A673 (cell line): ENCODE measurements around the gene HMG20A. TPM values are rescaled to one million over a fixed set of nuclear protein-coding genes. Genes with fewer than 3 reads are reported as not detected.
A peak's percentile ranks its signal among the peaks of the same experiment; 100 is the strongest.

Experiments
- BruUV-seq: library from RNA; stranded (reverse); fragments of 400-500 nt; replicated peaks from 2 replicates; lab custom pipeline; 2021; lab: Mats Ljungman, UMichigan
- CTCF ChIA-PET: fragments of 300-600 bp; sonication (Branson Sonifier 250); formaldehyde crosslinking; loops from one replicate; lab custom pipeline; 2022; ENCODE audit warnings: antibody characterized with exemption; lab: Charles Lee
- POLR2A ChIA-PET: fragments of 300-600 bp; sonication (Branson Sonifier 250); formaldehyde crosslinking; loops from one replicate; lab custom pipeline; 2022; ENCODE audit warnings: antibody characterized with exemption; ENCODE audit not compliant: low non-redundant PET; lab: Charles Lee
- DNase-seq: peaks from one replicate; pipeline ENCODE4 v3.0.0-alpha.2; 2015; ENCODE audit warnings: low spot score
- H3K27ac ChIP-seq: fragments of 200-600 bp; sonication (generic); 2 replicates; pipeline ENCODE4 v1.5.1; 2016; ENCODE audit warnings: mixed run types, low read depth, mild to moderate bottlenecking, mixed read lengths, antibody characterized with exemption, low read length; ENCODE audit not compliant: poor library complexity, severe bottlenecking
- H3K27me3 ChIP-seq: fragments of 200-600 bp; sonication (generic); replicated peaks from 2 replicates; pipeline ENCODE4 v1.6.1; 2017; ENCODE audit warnings: mixed run types, low read depth, mild to moderate bottlenecking, mixed read lengths, antibody characterized with exemption, low read length; ENCODE audit not compliant: insufficient read depth, poor library complexity
- H3K36me3 ChIP-seq: fragments of 200-600 bp; sonication (generic); 2 replicates; pipeline ENCODE4 v1.6.1; 2016; ENCODE audit warnings: mixed run types, mild to moderate bottlenecking, mixed read lengths, antibody characterized with exemption, low read length; ENCODE audit not compliant: insufficient read depth, poor library complexity, severe bottlenecking
- H3K4me1 ChIP-seq: fragments of 200-600 bp; sonication (generic); 2 replicates; pipeline ENCODE4 v1.6.1; 2017; ENCODE audit warnings: mixed run types, mild to moderate bottlenecking, mixed read lengths, antibody characterized with exemption, low read length; ENCODE audit not compliant: insufficient read depth, poor library complexity, severe bottlenecking
- H3K4me3 ChIP-seq: fragments of 200-600 bp; sonication (generic); 2 replicates; pipeline ENCODE4 v1.5.1; 2016; ENCODE audit warnings: low read depth, mixed run types, mild to moderate bottlenecking, mixed read lengths, low read length; ENCODE audit not compliant: poor library complexity, severe bottlenecking
- H3K9me3 ChIP-seq: fragments of 200-600 bp; sonication (generic); 2 replicates; pipeline ENCODE4 v1.6.1; 2016; ENCODE audit warnings: mixed run types, low read depth, mild to moderate bottlenecking, mixed read lengths, antibody characterized with exemption, low read length; ENCODE audit not compliant: poor library complexity, severe bottlenecking
- CTCF ChIP-seq: fragments of 300-800, 200-600 bp; sonication (generic); conservative IDR thresholded peaks from 2 replicates; pipeline ENCODE4 v1.5.1; 2017; ENCODE audit warnings: low read depth, mild to moderate bottlenecking, antibody characterized with exemption, low read length, moderate library complexity, mixed read lengths
- EZH2 ChIP-seq: fragments of 200-600 bp; sonication (generic); IDR thresholded peaks from 2 replicates; pipeline ENCODE4 v1.6.1; 2017; ENCODE audit warnings: borderline replicate concordance, low read depth, mild to moderate bottlenecking, mixed read lengths, antibody characterized with exemption, low read length; ENCODE audit not compliant: poor library complexity, severe bottlenecking
- intact Hi-C: fragments of 100-400 bp; cut with micrococcal nuclease; formaldehyde crosslinking; loops from one replicate; pipeline ENCODE4 v1.10.0; 2022; ENCODE audit not compliant: unreplicated experiment
- total RNA-seq: library from RNA; stranded (reverse); gene quantifications from 2 replicates; pipeline ENCODE4 v1.2.3, GENCODE V29; 2021

The HMG20A gene
- total RNA-seq, 1 experiment from 2014 or later, result 43.2 TPM

GRCh38 chr15:77481670-77482069 is 61.0 kb downstream of the HMG20A start:
- no peak overlapping the region for H3K4me3 ChIP-seq
- no TSS peak for BruUV-seq
- H3K27me3 ChIP-seq, result no peaks in the 10 kb centered on the region
- intact Hi-C loops, result no loop called here
- peak; percentile 69 for DNase-seq
- ChIA-PET CTCF (no interaction called here), POLR2A (interaction anchor here (0.9 kb wide), 1 partner anchor 346 kb away, joined by 3 read pairs; no protein-coding TSS in a partner anchor)
- TF ChIP-seq CTCF (no peak), EZH2 (no peak)
- H3K36me3 ChIP-seq, result peaks cover 38% of the 10 kb centered on the region
- H3K9me3 ChIP-seq, result no peaks in the 10 kb centered on the region
- H3K4me1 ChIP-seq, result peaks cover 34% of the 10 kb centered on the region
- H3K27ac ChIP-seq, result no peak overlapping the region

- no TSS peak for BruUV-seq
- Histone ChIP-seq H3K4me3 (no peak overlapping the region), H3K36me3 (peaks cover 36% of the 10 kb centered on the region), H3K9me3 (no peaks in the 10 kb centered on the region), H3K27ac (no peak overlapping the region), H3K27me3 (no peaks in the 10 kb centered on the region), H3K4me1 (peaks cover 36% of the 10 kb centered on the region)
- intact Hi-C loops, result no loop called here
- ChIA-PET CTCF (interaction anchor here (0.7 kb wide), 1 partner anchor 295 kb away, joined by 3 read pairs; no protein-coding TSS in a partner anchor), POLR2A (no interaction called here)
- TF ChIP-seq CTCF (no peak), EZH2 (no peak)
- DNase-seq, result peak; percentile 39
Observed at GRCh38 chr15:77482570-77482969, 61.9 kb downstream of the HMG20A start.

- no peaks in the 10 kb centered on the region for H3K9me3 ChIP-seq
- BruUV-seq, result TSS peak; percentile 13
- ChIA-PET CTCF (no interaction called here), POLR2A (no interaction called here)
- no peak for TF ChIP-seq EZH2
- no peak for TF ChIP-seq CTCF
- intact Hi-C loops, result no loop called here
- no peak overlapping the region for H3K4me3 ChIP-seq
- H3K27ac ChIP-seq, result no peak overlapping the region
- peaks cover 39% of the 10 kb centered on the region for H3K4me1 ChIP-seq
- DNase-seq, result no peak
- H3K36me3 ChIP-seq, result peaks cover 33% of the 10 kb centered on the region
- H3K27me3 ChIP-seq, result no peaks in the 10 kb centered on the region
Observed at GRCh38 chr15:77483425-77484140, 62.9 kb downstream of the HMG20A start.
